K562 (cell line): ENCODE results near the gene LAMTOR5. TPM values are rescaled to one million over a fixed set of nuclear protein-coding genes. Genes with fewer than 3 reads are reported as not detected.

Experiments used
- CHD4 ChIP-seq: fragments of 200-600 bp; sonication (generic); IDR thresholded peaks from 3 replicates; pipeline ENCODE4 v1.6.1; 2012; ENCODE audit warnings: low read depth, mild to moderate bottlenecking, mixed read lengths, low read length, inconsistent platforms; ENCODE audit not compliant: insufficient read depth, insufficient replicate concordance, poor library complexity, severe bottlenecking
- DACH1 ChIP-seq: fragments of 450-650 bp; IDR thresholded peaks from 2 replicates; pipeline ENCODE4 v1.6.1; 2018; ENCODE audit not compliant: partially characterized antibody
- FOXA3 ChIP-seq, 2 experiments: fragments of 450-650 bp in 1 of 2; sonication (generic) in 1 of 2; formaldehyde crosslinking; IDR thresholded peaks in 1 of 2; conservative IDR thresholded peaks in 1 of 2; 2 replicates each; pipeline versions ENCODE4 v1.4.0 to v1.8.0; 2020 to 2022; ENCODE audit warnings: mild to moderate bottlenecking in 2 of 2, missing genetic modification reagents in 1 of 2
- GTF2B ChIP-seq: IDR thresholded peaks from 2 replicates; pipeline ENCODE4 v1.6.1; 2011; ENCODE audit not compliant: insufficient read length; ENCODE audit errors: extremely low read depth
- HDAC1 ChIP-seq, 2 experiments: fragments of 450-650 bp; IDR thresholded peaks; 2 replicates each; pipeline ENCODE4 v1.6.1; 2016 to 2017; ENCODE audit warnings: inconsistent platforms in 1 of 2, mild to moderate bottlenecking in 1 of 2, moderate library complexity in 1 of 2
- IRF1 ChIP-seq: sonication (generic); formaldehyde crosslinking; IDR thresholded peaks from 2 replicates; pipeline ENCODE4 v1.8.0; 2022; ENCODE audit warnings: missing genetic modification reagents, mild to moderate bottlenecking, borderline replicate concordance
- MAFG ChIP-seq: fragments of 450-650 bp; conservative IDR thresholded peaks from 2 replicates; pipeline ENCODE4 v1.6.1; 2016; ENCODE audit warnings: missing genetic modification characterization, missing compliant biosample characterization
- NBN ChIP-seq: fragments of 450-650 bp; IDR thresholded peaks from 2 replicates; pipeline ENCODE4 v1.6.1; 2016; ENCODE audit warnings: low read depth, mild to moderate bottlenecking
- NFE2L1 ChIP-seq: fragments of 450-650 bp; IDR thresholded peaks from 2 replicates; pipeline ENCODE4 v1.6.1; 2016; ENCODE audit warnings: missing genetic modification characterization, low read depth, mild to moderate bottlenecking, missing compliant biosample characterization, moderate library complexity, borderline replicate concordance
- NR2C2 ChIP-seq, 2 experiments: fragments of 200-800 bp in 1 of 2; sonication (Bioruptor generic) in 1 of 2; sonication (generic) in 1 of 2; formaldehyde crosslinking in 1 of 2; IDR thresholded peaks; 2 replicates each; pipeline versions ENCODE4 v1.6.1 to v1.8.0; 2016 to 2022; ENCODE audit warnings: mild to moderate bottlenecking in 1 of 2, missing compliant biosample characterization in 1 of 2, missing genetic modification characterization in 1 of 2, missing genetic modification reagents in 1 of 2
- NR3C1 ChIP-seq: sonication (generic); formaldehyde crosslinking; IDR thresholded peaks from 2 replicates; pipeline ENCODE4 v1.8.1; 2022; ENCODE audit warnings: missing genetic modification reagents
- PCBP2 ChIP-seq: fragments of 200-400 bp; formaldehyde crosslinking; IDR thresholded peaks from 2 replicates; pipeline ENCODE4 v1.6.1; 2018; ENCODE audit warnings: low read length, low read depth, mild to moderate bottlenecking, moderate library complexity; ENCODE audit not compliant: poor library complexity, severe bottlenecking
- PHF21A ChIP-seq: fragments of 450-650 bp; IDR thresholded peaks from 2 replicates; pipeline ENCODE4 v1.6.1; 2017; ENCODE audit warnings: low read depth, borderline replicate concordance
- POLR3A ChIP-seq: IDR thresholded peaks from 2 replicates; pipeline ENCODE4 v1.6.1; 2011; ENCODE audit warnings: borderline replicate concordance, mild to moderate bottlenecking, moderate library complexity; ENCODE audit not compliant: insufficient read length, insufficient read depth; ENCODE audit errors: extremely low read depth
- RBBP5 ChIP-seq: fragments of 200-600 bp; sonication (generic); IDR thresholded peaks from 2 replicates; pipeline ENCODE4 v1.6.1; 2012; ENCODE audit warnings: borderline replicate concordance, mild to moderate bottlenecking, low read length, control low read depth, inconsistent platforms; ENCODE audit not compliant: insufficient read depth, poor library complexity, severe bottlenecking
- TCF15 ChIP-seq: fragments of 250-450 bp; sonication (Bioruptor Pico); IDR thresholded peaks from 2 replicates; pipeline ENCODE4 v1.8.0; 2022; ENCODE audit warnings: moderate library complexity, mild to moderate bottlenecking, inconsistent platforms
- ZNF133 ChIP-seq: fragments of 250-450 bp; sonication (Bioruptor Pico); IDR thresholded peaks from 2 replicates; pipeline ENCODE4 v1.4.0; 2020; ENCODE audit warnings: mild to moderate bottlenecking
- ZNF766 ChIP-seq: fragments of 200-800 bp; sonication (Bioruptor generic); conservative IDR thresholded peaks from 2 replicates; pipeline ENCODE4 v1.6.1; 2016; ENCODE audit warnings: missing genetic modification characterization, missing compliant biosample characterization
- polyA plus RNA-seq, 8 experiments: library from polyadenylated mRNA; depleted of rRNA in 4 of 8; stranded (reverse) in 5 of 8; unstranded in 3 of 8; fragments of >200 nt; fragmentation: Nextera tagmentation in 2 of 8; fragmentation: Illumina TruSeq in 1 of 8; extraction: Ambion mirVana in 2 of 8; extraction: Trizol in 1 of 8; gene quantifications; 2 replicates each; pipeline versions ENCODE4 v1.2.1 to v1.2.3, GENCODE V29; 2011 to 2014; ENCODE audit warnings: inconsistent platforms in 1 of 8, missing spikeins in 1 of 8
- total RNA-seq, 7 experiments: library from RNA; depleted of rRNA in 6 of 7; stranded (reverse); fragments of >200 nt in 6 of 7; fragmentation: Illumina TruSeq in 2 of 7; extraction: Trizol in 2 of 7; gene quantifications; 2 replicates each; pipeline versions ENCODE4 v1.2.1 to v1.2.3, GENCODE V29; 2011 to 2021; ENCODE audit warnings: low replicate concordance in 1 of 7
- TF ChIP-seq, protein P1 (sequence below): fragments of 450-650 bp; IDR thresholded peaks from 2 replicates; pipeline ENCODE4 v1.6.1; 2018; ENCODE audit not compliant: partially characterized antibody

The LAMTOR5 gene
- total and polyA plus RNA-seq, 9 of the 15 experiments (the other 6 are each of a cell fraction or from before 2014, with no cell fraction given) = 118 to 712 (median 241) TPM

DNA sequence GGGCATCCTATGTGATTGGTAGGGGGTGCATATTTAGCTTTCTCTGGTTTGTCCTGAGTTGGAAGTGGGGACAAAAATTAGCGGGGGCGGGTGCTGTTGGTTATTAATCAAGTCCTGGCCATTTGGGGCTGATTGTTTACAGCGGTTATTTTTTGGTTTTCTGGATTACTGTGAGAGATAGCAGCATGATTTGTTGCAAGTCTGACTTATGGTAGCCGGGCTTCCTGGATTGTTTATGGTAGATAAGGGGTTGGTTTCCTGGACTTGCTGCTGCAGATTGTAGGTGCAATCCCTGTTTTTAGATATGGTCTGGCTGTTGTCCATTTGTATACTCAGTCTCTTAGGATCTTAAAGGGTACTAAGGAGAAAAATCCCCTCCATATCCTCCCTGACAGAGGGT, 31.4 kb upstream of the LAMTOR5 start (continued):
- TF ChIP-seq, protein P1, sequence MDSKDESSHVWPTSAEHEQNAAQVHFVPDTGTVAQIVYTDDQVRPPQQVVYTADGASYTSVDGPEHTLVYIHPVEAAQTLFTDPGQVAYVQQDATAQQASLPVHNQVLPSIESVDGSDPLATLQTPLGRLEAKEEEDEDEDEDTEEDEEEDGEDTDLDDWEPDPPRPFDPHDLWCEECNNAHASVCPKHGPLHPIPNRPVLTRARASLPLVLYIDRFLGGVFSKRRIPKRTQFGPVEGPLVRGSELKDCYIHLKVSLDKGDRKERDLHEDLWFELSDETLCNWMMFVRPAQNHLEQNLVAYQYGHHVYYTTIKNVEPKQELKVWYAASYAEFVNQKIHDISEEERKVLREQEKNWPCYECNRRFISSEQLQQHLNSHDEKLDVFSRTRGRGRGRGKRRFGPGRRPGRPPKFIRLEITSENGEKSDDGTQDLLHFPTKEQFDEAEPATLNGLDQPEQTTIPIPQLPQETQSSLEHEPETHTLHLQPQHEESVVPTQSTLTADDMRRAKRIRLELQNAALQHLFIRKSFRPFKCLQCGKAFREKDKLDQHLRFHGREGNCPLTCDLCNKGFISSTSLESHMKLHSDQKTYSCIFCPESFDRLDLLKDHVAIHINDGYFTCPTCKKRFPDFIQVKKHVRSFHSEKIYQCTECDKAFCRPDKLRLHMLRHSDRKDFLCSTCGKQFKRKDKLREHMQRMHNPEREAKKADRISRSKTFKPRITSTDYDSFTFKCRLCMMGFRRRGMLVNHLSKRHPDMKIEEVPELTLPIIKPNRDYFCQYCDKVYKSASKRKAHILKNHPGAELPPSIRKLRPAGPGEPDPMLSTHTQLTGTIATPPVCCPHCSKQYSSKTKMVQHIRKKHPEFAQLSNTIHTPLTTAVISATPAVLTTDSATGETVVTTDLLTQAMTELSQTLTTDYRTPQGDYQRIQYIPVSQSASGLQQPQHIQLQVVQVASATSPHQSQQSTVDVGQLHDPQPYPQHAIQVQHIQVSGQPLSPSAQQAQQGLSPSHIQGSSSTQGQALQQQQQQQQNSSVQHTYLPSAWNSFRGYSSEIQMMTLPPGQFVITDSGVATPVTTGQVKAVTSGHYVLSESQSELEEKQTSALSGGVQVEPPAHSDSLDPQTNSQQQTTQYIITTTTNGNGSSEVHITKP = no peak
- TF ChIP-seq NR2C2 (CRISPR knock-in tag; IDR thresholded peaks at IDR 0.05) (no peak), NR2C2 (tag; IDR thresholded peaks at IDR 0.05) (no peak), FOXA3 (CRISPR knock-in tag; conservative IDR thresholded peaks at IDR 0.05 in 1 of 2, IDR thresholded peaks at IDR 0.05 in 1 of 2) (0 out of 4 replicates have a peak, but pooled peaks of 1 of the 2 experiments have one; percentile 51), HDAC1 (IDR thresholded peaks at IDR 0.05) (peak in 1 of 2 experiments; percentile 95; a peak in 2 of 4 replicates), DACH1 (peak; percentile 21), ZNF766 (peak; percentile 43; the same call in 1 of the 2 replicates), NBN (peak; percentile 63; the same call in 1 of the 2 replicates), POLR3A (no peak), NR3C1 (CRISPR knock-in tag) (no peak), PCBP2 (no peak), GTF2B (no peak), RBBP5 (no peak), PHF21A (no peak), CHD4 (no peak), MAFG (no peak), IRF1 (no peak), TCF15 (CRISPR knock-in tag) (no peak), NFE2L1 (no peak), ZNF133 (no peak)
